SU-DHL-6 (cell line): ENCODE results near the gene CD274.

Source experiments
- H2AFZ ChIP-seq: fragments of 200-600 bp; sonication (generic); 2 replicates; pipeline ENCODE4 v1.6.1; 2014; ENCODE audit warnings: low read depth, mild to moderate bottlenecking, moderate library complexity, mixed read lengths, antibody characterized with exemption, low read length; ENCODE audit not compliant: severe bottlenecking
- H3F3A ChIP-seq: fragments of 200-600 bp; shearing (Covaris generic); 2 replicates; pipeline ENCODE4 v1.6.0; 2016; ENCODE audit warnings: antibody characterized with exemption, mild to moderate bottlenecking; ENCODE audit not compliant: insufficient read depth
- H3K27ac ChIP-seq: fragments of 200-600 bp; sonication (generic); 2 replicates; pipeline ENCODE4 v1.5.1; 2016; ENCODE audit warnings: low read depth, mild to moderate bottlenecking, low read length, moderate library complexity, mixed read lengths
- H3K27me3 ChIP-seq: fragments of 200-600 bp; sonication (generic), shearing (Covaris generic); 2 replicates; pipeline ENCODE4 v1.6.0; 2014; ENCODE audit warnings: mild to moderate bottlenecking, low read length
- H3K36me3 ChIP-seq: fragments of 200-600 bp; sonication (generic); 2 replicates; pipeline ENCODE4 v1.6.1; 2014; ENCODE audit warnings: mild to moderate bottlenecking, low read length, mixed read lengths
- H3K4me2 ChIP-seq: fragments of 300-600, 200-600 bp; shearing (Covaris generic), sonication (generic); 2 replicates; pipeline ENCODE4 v1.6.0; 2014; ENCODE audit warnings: low read length, low read depth, mild to moderate bottlenecking; ENCODE audit not compliant: poor library complexity, severe bottlenecking
- H3K4me3 ChIP-seq: fragments of 200-600 bp; sonication (generic); 2 replicates; pipeline ENCODE4 v1.5.1; 2014; ENCODE audit warnings: antibody characterized with exemption, low read length, mild to moderate bottlenecking, mixed read lengths; ENCODE audit not compliant: insufficient read depth, poor library complexity, severe bottlenecking
- H3K79me2 ChIP-seq: fragments of 200-600 bp; sonication (generic); 2 replicates; pipeline ENCODE4 v1.6.1; 2014; ENCODE audit warnings: mild to moderate bottlenecking, low read length, moderate library complexity; ENCODE audit not compliant: insufficient read depth
- H3K9ac ChIP-seq: fragments of 200-600 bp; sonication (generic); 2 replicates; pipeline ENCODE4 v1.7.0; 2014; ENCODE audit warnings: mild to moderate bottlenecking, low read length
- H3K9me2 ChIP-seq: fragments of 200-600 bp; sonication (generic); replicated peaks from 2 replicates; pipeline ENCODE4 v1.6.1; 2014; ENCODE audit warnings: low read length; ENCODE audit not compliant: insufficient read depth
- H3K9me3 ChIP-seq: fragments of 200-600 bp; sonication (generic); 2 replicates; pipeline ENCODE4 v1.6.1; 2014; ENCODE audit warnings: low read length, mixed read lengths; ENCODE audit not compliant: insufficient read depth
- H4K20me1 ChIP-seq: fragments of 200-600 bp; sonication (generic); 2 replicates; pipeline ENCODE4 v1.6.1; 2014; ENCODE audit warnings: low read depth, mild to moderate bottlenecking, antibody characterized with exemption, low read length, moderate library complexity, mixed read lengths
- CTCF ChIP-seq: fragments of 200-600 bp; sonication (generic); IDR thresholded peaks from one replicate; pipeline ENCODE4 v1.5.1; 2017; ENCODE audit warnings: antibody characterized with exemption, mild to moderate bottlenecking, low read length, moderate library complexity; ENCODE audit not compliant: insufficient read depth, poor library complexity, severe bottlenecking
- EZH2phosphoT487 ChIP-seq: fragments of 200-600 bp; sonication (generic), shearing (Covaris generic); conservative IDR thresholded peaks from 2 replicates; pipeline ENCODE4 v1.6.1; 2018; ENCODE audit warnings: mild to moderate bottlenecking, antibody characterized with exemption, low read length, moderate library complexity, mixed read lengths

Gene CD274

DNA sequence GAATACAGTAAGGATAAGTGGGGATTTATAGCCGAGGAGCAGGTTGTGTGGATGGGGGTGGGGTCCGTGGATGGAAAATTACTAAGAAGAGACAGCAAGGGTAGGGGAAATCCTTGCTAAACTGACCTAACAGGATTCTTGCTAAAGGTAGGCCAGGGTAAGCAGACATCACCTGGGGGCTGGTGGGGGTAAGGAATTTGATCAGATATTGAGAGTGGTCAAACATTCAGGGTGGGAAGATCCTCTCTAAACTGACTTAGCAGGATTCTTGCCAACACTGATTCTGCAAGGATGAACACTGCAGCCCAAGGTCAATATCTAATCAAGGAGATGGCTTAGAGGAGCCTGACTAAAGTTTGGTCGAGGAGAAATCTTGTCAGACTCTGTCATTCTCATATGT lies 9.9 kb upstream of the CD274 start:
- Histone ChIP-seq H4K20me1 (no peaks in the 10 kb centered on the region), H3K9ac (no peak overlapping the region), H3F3A (peaks cover 11% of the 10 kb centered on the region), H3K4me2 (no peak overlapping the region), H3K9me2 (no peaks in the 10 kb centered on the region), H3K79me2 (no peaks in the 10 kb centered on the region), H3K9me3 (no peaks in the 10 kb centered on the region), H3K27me3 (no peaks in the 10 kb centered on the region), H3K27ac (no peak overlapping the region), H3K36me3 (peaks cover 3% of the 10 kb centered on the region), H2AFZ (no peak overlapping the region), H3K4me3 (no peak overlapping the region)
- TF ChIP-seq CTCF, result no peak
- TF ChIP-seq EZH2phosphoT487, result no peak

- no peak overlapping the region for H3K4me2 ChIP-seq
- H3K79me2 ChIP-seq, result no peaks in the 10 kb centered on the region
- no peaks in the 10 kb centered on the region for H3K9me2 ChIP-seq
- H2AFZ ChIP-seq, result no peak overlapping the region
- no peaks in the 10 kb centered on the region for H4K20me1 ChIP-seq
- H3K27me3 ChIP-seq, result no peaks in the 10 kb centered on the region
- no peak for TF ChIP-seq CTCF
- H3K9me3 ChIP-seq, result no peaks in the 10 kb centered on the region
- H3K4me3 ChIP-seq, result no peak overlapping the region
- H3K9ac ChIP-seq, result no peak overlapping the region
- H3F3A ChIP-seq, result peaks cover 11% of the 10 kb centered on the region
- no peak overlapping the region for H3K27ac ChIP-seq
- no peaks in the 10 kb centered on the region for H3K36me3 ChIP-seq
Measured at GRCh38 chr9:5441043-5441442, 9.3 kb upstream of the CD274 start.

- H3K4me3 ChIP-seq, result no peak overlapping the region
- no peaks in the 10 kb centered on the region for H3K9me2 ChIP-seq
- no peaks in the 10 kb centered on the region for H3K36me3 ChIP-seq
- H3F3A ChIP-seq, result peaks cover 11% of the 10 kb centered on the region
- no peak overlapping the region for H3K27ac ChIP-seq
- H3K9me3 ChIP-seq, result no peaks in the 10 kb centered on the region
- no peaks in the 10 kb centered on the region for H3K79me2 ChIP-seq
- no peak overlapping the region for H3K4me2 ChIP-seq
- no peak overlapping the region for H2AFZ ChIP-seq
- H4K20me1 ChIP-seq, result no peaks in the 10 kb centered on the region
- no peaks in the 10 kb centered on the region for H3K27me3 ChIP-seq
- TF ChIP-seq EZH2phosphoT487, result no peak
- peak; percentile 76 for TF ChIP-seq CTCF
- no peak overlapping the region for H3K9ac ChIP-seq
Measured at GRCh38 chr9:5442400-5443011, 7.8 kb upstream of the CD274 start.
